Cortex of kidney (tissue), 1 donor: ENCODE data around the gene NSMCE1.
"Not testable (repeated sequence)": the region's sequence is repeated elsewhere in the genome, so short reads cannot be mapped to it uniquely, and the experiment has no call there.

Experiments
- DNase-seq: peaks from one replicate; lab custom pipeline; 2025; lab: John Stamatoyannopoulos, UW

Gene NSMCE1

DNA sequence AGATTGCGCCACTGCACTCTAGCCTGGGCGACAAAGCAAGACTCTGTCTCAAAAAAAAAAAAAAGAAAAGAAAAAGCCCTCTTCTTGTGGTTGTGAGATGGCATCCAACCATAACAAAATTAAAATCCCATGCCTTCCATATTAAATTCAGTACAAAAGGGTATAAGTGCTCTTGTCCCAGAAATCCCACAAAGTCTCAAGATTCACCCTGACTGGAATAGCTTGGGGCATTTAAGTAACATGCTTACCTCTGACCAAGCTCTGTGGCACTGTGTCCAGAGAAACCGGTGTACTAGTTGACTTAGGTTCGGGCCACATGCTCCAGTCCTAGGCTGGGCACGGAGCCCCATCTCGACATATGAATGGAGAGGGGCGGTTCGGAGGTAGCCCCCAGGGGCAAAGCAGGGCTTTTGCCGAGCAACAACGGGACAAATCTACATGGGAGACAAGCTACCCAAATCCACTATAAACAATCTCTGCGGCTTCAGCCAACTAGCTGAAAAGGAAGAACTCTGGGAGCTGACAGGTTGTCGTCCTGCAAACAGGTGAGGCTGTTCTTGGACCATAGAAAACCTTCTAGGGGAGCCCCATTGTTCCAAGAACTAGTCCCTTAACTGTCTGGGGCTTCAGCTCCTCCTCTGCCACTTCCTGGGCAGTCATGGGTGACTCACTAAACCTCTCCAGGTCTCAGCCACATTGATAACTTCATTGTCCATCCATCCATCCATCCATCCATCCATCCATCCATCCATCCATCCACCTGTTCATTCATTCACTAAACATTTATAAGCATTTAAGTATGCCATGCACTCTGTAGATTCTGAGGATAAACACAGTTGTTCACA lies 34.9 kb upstream of the NSMCE1 start:
- DNase-seq = no peak

- no peak for DNase-seq
Observed at GRCh38 chr16:27302126-27302525, 33.6 kb upstream of the NSMCE1 start.

DNA sequence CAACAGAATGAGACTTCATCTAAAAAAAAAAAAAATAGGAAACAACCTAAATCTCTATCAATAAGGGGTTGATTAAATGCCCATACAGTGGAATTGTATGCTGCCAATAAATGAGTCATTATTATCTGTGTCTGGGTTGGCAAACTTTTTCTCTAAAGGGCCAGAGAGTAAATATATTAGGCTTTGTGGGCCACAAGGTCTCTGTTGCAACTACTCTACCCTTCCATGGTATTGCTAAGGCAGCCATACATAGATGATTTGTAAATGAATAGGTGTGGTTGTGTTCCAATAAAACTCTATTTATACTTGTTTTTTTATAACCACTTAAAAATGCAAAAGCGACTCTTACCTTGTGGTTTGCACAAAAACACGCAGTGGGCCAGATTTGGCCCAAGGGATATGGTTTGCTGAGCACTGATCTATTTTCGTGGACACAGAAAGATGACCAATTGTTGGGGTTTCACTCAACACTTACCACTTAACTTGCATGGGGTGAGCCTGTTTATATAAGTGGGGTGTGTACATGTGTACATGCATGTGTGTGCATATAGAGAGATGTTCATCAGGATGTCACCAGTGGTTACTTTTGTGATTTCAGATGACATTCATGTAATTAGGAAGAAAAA lies 32.8 kb upstream of the NSMCE1 start:
- no peak for DNase-seq

- no peak for DNase-seq
Observed at GRCh38 chr16:27298132-27298531, 29.6 kb upstream of the NSMCE1 start.

DNA sequence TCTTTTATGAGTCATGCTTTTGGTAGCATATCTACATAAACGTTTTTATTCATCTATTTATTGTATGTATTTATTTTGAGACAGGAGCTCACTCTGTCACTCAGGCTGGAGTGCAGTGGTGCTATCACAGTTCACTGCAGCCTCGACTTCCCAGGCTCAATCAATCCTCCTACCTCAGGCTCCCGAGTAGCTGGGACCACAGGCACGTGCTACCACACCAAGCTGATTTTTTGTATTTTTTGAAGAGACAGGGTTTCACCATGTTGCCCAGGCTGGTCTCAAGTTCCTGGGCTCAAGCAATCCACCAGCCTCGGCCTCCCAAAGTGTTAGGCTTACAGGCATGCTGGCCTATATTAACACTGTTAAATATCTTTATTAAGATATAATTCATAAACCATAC lies 24.8 kb upstream of the NSMCE1 start:
- DNase-seq = no peak

GRCh38 chr16:27291722-27292240 lies 23.2 kb upstream of the NSMCE1 start:
- DNase-seq = no peak

- no peak for DNase-seq
Observed at GRCh38 chr16:27291106-27291505, 22.5 kb upstream of the NSMCE1 start.

- DNase-seq = no peak
Observed at GRCh38 chr16:27290562-27290961, 22.0 kb upstream of the NSMCE1 start.

DNA sequence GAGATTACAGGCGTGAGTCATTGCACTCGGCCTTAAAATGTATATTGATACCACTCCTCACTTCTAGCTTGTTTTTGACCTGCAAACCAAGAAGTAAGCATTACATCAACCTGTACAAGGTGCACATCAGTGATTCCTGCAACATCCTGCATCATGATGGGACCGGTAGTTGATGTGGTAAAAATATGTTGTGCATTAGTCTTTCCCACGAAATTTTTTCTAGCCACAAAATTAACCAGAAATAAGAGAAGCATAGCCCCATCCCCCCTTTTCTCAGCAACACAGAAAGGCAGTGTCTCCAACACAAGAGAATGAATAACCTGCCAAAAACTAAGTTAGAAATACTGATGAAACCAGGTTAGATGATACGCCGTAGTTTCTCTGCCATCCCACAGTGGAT lies 21.1 kb upstream of the NSMCE1 start:
- DNase-seq = no peak

DNA sequence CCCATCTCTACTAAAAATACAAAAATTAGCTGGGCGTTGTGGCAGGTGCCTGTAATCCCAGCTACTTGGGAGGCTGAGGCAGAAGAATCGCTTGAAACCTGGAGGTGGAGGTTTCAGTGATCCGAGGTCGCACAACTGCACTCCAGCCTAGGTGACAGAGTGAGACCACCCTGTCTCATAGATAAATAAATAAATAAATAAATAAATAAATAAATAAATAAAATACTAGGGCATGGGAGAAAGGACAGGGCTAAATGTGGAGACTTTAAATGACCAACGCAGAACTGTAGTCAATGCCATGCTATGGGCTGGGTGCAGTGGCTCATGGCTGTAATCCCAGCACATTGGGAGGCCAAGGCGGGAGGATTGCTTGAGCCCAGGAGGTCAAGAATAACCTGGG lies 19.7 kb upstream of the NSMCE1 start:
- not testable (repeated sequence) for DNase-seq

GRCh38 chr16:27287887-27288286 lies 19.3 kb upstream of the NSMCE1 start:
- no peak for DNase-seq

DNA sequence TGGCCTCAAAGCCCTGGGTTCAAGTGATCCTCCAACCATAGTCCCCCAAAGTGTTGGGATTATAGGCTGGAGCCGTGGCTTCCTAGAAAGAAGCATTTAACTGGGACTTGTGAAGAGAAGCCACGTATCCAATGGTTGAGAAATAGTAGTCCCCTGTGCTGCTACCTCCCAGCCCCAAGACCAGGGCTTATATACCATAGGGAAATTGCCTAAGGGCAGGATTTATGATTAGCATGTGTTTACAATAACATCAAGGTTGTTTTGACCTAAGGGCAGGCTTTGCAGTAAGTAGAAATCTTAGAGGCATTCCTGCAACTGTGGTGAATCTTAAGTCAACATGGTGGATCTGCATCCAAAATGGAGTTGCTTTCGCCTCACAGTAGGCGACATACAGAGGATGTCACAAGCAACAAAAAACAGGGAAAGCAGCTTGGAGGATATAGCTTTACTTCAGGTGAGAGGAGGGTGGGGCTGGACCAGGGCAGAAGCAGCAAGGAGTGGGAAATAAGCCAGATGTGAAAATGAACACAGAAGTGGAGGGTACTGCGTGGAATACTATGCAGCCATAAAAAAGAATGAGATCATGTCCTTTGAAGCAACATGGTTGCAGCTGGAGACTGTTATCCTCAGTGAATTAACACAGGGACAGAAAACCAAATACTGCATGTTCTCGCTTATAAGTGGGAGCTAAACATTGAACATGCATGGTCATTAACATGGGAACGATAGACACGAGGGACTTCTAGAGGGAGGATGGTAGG lies 18.7 kb upstream of the NSMCE1 start:
- DNase-seq = no peak

DNA sequence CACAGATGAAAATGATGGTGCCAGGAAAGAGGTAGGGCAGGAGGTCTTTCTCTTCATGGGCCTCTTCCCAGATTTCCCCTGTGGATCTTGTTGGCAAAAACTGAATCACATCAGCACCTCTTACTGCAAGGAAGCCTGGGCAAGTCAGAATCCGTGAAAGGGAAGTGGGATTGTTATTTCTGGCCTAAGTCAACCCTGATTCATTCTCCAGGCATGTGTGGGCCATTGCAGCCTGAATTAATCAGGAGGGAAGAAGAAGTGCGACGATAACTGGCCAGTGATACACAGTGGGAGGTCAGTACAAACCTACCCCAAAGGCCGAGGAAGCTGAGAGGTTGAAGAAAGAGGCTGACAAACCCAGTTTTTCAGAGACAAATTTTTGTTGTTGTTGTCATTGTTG lies 17.9 kb upstream of the NSMCE1 start:
- DNase-seq = no peak

GRCh38 chr16:27285676-27286196 lies 17.2 kb upstream of the NSMCE1 start:
- DNase-seq = no peak

- DNase-seq = no peak
Observed at GRCh38 chr16:27284865-27285675, 16.5 kb upstream of the NSMCE1 start.

- no peak for DNase-seq
Observed at GRCh38 chr16:27281243-27281642, 12.7 kb upstream of the NSMCE1 start.

DNA sequence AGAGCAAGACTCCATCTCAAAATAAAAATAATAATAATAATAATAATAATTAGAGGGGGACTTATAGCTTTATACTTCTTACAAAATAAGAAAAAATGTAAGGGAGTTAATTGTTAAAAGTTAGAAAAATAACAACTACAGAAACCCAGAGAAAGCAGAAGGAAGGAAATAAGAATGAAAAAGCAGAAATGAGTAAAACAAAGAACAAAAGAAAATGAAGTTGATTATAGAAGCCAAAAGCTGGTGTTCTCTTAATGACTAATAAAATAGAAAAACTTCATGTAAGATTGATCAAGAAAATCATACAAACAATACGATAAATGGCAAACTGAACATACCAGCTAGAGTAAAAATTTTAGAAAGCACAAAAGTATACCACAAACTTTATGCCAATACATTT lies 6.8 kb upstream of the NSMCE1 start:
- DNase-seq = no peak

- DNase-seq = not testable (repeated sequence)
Observed at GRCh38 chr16:27274424-27274874, 5.9 kb upstream of the NSMCE1 start.

- no peak for DNase-seq
Observed at GRCh38 chr16:27273670-27274423, 5.3 kb upstream of the NSMCE1 start.

DNA sequence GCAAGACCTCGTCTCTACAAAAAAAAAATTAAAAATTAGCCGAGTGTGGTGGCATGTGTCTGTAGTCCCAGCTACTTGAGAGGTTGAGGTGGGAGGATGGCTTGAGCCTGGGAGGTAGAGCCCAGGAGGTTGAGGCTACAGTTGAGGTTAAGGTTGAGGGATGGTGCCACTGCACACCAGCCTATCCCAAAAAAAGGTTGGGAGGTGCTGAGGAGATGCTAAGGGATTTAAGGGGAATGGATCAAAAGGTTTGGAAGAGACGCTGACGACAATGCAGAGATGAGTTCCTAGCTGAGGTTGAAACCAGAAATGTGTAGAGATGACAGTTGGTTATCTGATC lies 4.7 kb upstream of the NSMCE1 start:
- DNase-seq = no peak

DNA sequence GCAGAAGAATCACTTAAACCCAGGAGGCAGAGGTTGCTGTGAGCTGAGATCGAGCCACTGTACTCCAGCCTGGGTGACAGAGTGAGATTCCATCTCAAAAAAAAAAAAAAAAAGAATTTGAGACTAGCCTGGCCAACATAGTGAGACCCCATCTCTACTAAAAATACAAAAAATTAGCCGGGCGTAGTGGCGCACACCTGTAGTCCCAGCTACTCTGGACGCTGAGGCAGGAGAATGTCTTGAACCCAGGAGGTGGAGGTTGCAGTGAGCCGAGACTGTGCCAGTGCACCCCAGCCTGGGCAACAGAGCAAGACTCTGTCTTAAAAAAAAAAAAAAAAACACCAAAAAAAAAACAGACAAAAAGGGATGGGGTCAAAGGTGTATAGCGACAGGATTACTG lies 4.1 kb upstream of the NSMCE1 start:
- not testable (repeated sequence) for DNase-seq
